ENCODE results near the gene KLHL29. TPM values are rescaled to one million over a fixed set of nuclear protein-coding genes. Genes with fewer than 3 reads are reported as not detected.

The KLHL29 gene
- total RNA-seq, 1 experiment from 2014 or later, result 16.7 TPM

DNA sequence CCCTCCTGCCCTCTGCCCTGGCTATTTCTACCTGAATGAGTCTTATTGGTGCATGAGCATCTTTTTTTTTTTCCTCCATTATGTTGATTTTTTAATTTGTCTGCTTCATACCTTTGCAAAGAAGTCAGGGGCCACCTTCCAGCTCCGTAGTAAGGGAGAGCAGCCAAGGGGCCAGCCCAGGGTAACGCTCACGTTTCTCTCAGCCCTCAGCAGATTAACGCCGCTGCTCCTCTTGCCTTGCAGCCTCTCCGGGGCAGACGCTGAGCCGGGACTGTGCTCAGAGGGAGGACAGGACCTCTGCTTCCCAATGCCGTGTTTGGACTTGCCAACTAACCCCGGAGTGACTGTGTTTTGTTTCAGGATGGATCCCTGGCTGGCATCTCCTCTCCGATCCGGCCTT, 300.2 kb downstream of the KLHL29 start:
- POLR2A ChIA-PET, result no interaction called here
- no peak for DNase-seq (ENCODE audit: low read depth, low spot score)

More for the DNA sequence above, 300.2 kb downstream of the KLHL29 start:
- Histone ChIP-seq H3K9ac (ENCODE audit: low read length) (no peak overlapping the region), H3K9me2 (ENCODE audit: insufficient read depth) (no peaks in the 10 kb centered on the region), H3K36me3 (ENCODE audit: control insufficient read depth in 1 of 2, insufficient read depth in 2 of 2, low read length in 2 of 2) (no peaks in the 10 kb centered on the region), H4K20me1 (ENCODE audit: insufficient read depth) (no peaks in the 10 kb centered on the region), H3K9me3 (ENCODE audit: control insufficient read depth in 1 of 2, insufficient read depth in 1 of 2, low read depth in 1 of 2, low read length in 2 of 2) (no peaks in the 10 kb centered on the region), H3K4me2 (ENCODE audit: low read length) (no peak overlapping the region), H3K4me3 (replicated peaks in 1 of 2; ENCODE audit: low read depth in 1 of 2, low read length in 2 of 2) (no peak overlapping the region), H2AFZ (ENCODE audit: low read depth, low read length, poor library complexity, severe bottlenecking) (no peak overlapping the region), H3K27me3 (ENCODE audit: insufficient read depth, low read length) (no peaks in the 10 kb centered on the region), H3K79me2 (ENCODE audit: insufficient read depth, low read length) (no peaks in the 10 kb centered on the region), H3K4me1 (ENCODE audit: control insufficient read depth in 1 of 2, insufficient read depth in 2 of 2, low read length in 2 of 2) (no peaks in the 10 kb centered on the region), H3K27ac (ENCODE audit: low read depth, low read length) (no peak overlapping the region)
- RAD21 ChIA-PET (ENCODE audit: low non-redundant PET in 1 of 2, low total read pairs in 2 of 2, uncharacterized antibody in 2 of 2, unreplicated experiment in 2 of 2), result no interaction called here
- TF ChIP-seq ZNF274 (IDR thresholded peaks at IDR 0.05; ENCODE audit: low read depth, low read length) (no peak), SIN3A (IDR thresholded peaks at IDR 0.05; ENCODE audit: low read depth) (no peak), YY1 (IDR thresholded peaks at IDR 0.05; ENCODE audit: extremely low read depth, insufficient replicate concordance, low read depth, low read length) (no peak), POLR2A (IDR thresholded peaks at IDR 0.05; ENCODE audit: borderline replicate concordance, extremely low read depth, insufficient read depth, insufficient read length) (no peak), SP1 (IDR thresholded peaks at IDR 0.05; ENCODE audit: low read depth) (no peak), EZH2phosphoT487 (IDR thresholded peaks at IDR 0.05; ENCODE audit: borderline replicate concordance) (no peak), ELF1 (IDR thresholded peaks at IDR 0.05; ENCODE audit: borderline replicate concordance, low read depth) (no peak), POLR2AphosphoS5 (IDR thresholded peaks at IDR 0.05; ENCODE audit: low read depth, low read length) (no peak), FOSL1 (IDR thresholded peaks at IDR 0.05; ENCODE audit: low read depth) (no peak), CBX3 (IDR thresholded peaks at IDR 0.05; ENCODE audit: low read depth) (no peak), TCF7L2 (IDR thresholded peaks at IDR 0.05; ENCODE audit: borderline replicate concordance, extremely low read depth, insufficient read depth, insufficient read length) (no peak), SRF (IDR thresholded peaks at IDR 0.05; ENCODE audit: low read depth) (no peak), CEBPB (IDR thresholded peaks at IDR 0.05; ENCODE audit: low read depth) (no peak), ZFX (IDR thresholded peaks at IDR 0.05) (no peak)
- TF ChIP-seq, protein P1, sequence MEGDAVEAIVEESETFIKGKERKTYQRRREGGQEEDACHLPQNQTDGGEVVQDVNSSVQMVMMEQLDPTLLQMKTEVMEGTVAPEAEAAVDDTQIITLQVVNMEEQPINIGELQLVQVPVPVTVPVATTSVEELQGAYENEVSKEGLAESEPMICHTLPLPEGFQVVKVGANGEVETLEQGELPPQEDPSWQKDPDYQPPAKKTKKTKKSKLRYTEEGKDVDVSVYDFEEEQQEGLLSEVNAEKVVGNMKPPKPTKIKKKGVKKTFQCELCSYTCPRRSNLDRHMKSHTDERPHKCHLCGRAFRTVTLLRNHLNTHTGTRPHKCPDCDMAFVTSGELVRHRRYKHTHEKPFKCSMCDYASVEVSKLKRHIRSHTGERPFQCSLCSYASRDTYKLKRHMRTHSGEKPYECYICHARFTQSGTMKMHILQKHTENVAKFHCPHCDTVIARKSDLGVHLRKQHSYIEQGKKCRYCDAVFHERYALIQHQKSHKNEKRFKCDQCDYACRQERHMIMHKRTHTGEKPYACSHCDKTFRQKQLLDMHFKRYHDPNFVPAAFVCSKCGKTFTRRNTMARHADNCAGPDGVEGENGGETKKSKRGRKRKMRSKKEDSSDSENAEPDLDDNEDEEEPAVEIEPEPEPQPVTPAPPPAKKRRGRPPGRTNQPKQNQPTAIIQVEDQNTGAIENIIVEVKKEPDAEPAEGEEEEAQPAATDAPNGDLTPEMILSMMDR (IDR thresholded peaks at IDR 0.05 in 2 of 3, conservative IDR thresholded peaks at IDR 0.05 in 1 of 3; ENCODE audit: borderline replicate concordance in 1 of 3, insufficient read depth in 1 of 3, low read depth in 2 of 3, low read length in 2 of 3), result no peak
- TF ChIP-seq, protein P2, sequence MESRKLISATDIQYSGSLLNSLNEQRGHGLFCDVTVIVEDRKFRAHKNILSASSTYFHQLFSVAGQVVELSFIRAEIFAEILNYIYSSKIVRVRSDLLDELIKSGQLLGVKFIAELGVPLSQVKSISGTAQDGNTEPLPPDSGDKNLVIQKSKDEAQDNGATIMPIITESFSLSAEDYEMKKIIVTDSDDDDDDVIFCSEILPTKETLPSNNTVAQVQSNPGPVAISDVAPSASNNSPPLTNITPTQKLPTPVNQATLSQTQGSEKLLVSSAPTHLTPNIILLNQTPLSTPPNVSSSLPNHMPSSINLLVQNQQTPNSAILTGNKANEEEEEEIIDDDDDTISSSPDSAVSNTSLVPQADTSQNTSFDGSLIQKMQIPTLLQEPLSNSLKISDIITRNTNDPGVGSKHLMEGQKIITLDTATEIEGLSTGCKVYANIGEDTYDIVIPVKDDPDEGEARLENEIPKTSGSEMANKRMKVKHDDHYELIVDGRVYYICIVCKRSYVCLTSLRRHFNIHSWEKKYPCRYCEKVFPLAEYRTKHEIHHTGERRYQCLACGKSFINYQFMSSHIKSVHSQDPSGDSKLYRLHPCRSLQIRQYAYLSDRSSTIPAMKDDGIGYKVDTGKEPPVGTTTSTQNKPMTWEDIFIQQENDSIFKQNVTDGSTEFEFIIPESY (IDR thresholded peaks at IDR 0.05; ENCODE audit: extremely low read depth, insufficient replicate concordance, low read length), result no peak
- TF ChIP-seq, protein P3, sequence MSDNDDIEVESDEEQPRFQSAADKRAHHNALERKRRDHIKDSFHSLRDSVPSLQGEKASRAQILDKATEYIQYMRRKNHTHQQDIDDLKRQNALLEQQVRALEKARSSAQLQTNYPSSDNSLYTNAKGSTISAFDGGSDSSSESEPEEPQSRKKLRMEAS (IDR thresholded peaks at IDR 0.05), result no peak
- TF ChIP-seq, protein P4, sequence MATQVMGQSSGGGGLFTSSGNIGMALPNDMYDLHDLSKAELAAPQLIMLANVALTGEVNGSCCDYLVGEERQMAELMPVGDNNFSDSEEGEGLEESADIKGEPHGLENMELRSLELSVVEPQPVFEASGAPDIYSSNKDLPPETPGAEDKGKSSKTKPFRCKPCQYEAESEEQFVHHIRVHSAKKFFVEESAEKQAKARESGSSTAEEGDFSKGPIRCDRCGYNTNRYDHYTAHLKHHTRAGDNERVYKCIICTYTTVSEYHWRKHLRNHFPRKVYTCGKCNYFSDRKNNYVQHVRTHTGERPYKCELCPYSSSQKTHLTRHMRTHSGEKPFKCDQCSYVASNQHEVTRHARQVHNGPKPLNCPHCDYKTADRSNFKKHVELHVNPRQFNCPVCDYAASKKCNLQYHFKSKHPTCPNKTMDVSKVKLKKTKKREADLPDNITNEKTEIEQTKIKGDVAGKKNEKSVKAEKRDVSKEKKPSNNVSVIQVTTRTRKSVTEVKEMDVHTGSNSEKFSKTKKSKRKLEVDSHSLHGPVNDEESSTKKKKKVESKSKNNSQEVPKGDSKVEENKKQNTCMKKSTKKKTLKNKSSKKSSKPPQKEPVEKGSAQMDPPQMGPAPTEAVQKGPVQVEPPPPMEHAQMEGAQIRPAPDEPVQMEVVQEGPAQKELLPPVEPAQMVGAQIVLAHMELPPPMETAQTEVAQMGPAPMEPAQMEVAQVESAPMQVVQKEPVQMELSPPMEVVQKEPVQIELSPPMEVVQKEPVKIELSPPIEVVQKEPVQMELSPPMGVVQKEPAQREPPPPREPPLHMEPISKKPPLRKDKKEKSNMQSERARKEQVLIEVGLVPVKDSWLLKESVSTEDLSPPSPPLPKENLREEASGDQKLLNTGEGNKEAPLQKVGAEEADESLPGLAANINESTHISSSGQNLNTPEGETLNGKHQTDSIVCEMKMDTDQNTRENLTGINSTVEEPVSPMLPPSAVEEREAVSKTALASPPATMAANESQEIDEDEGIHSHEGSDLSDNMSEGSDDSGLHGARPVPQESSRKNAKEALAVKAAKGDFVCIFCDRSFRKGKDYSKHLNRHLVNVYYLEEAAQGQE (IDR thresholded peaks at IDR 0.05; ENCODE audit: low read depth), result no peak
- no peak for ATAC-seq
- CTCF ChIA-PET, result no interaction called here
- BruUV-seq (replicated peaks), result no TSS peak
- intact Hi-C loops (cut with micrococcal nuclease), result no loop called here
